Neuronal stem cell (in vitro differentiated cells): ENCODE data around the gene SERGEF.
A peak's percentile ranks its signal among the peaks of the same experiment; 100 is the strongest.

Experiments
- DNase-seq: peaks from one replicate; pipeline ENCODE4 v3.0.0-alpha.2; 2013; ENCODE audit warnings: low spot score
- H2AFZ ChIP-seq: one replicate; pipeline ENCODE4 v1.6.1; 2013; ENCODE audit warnings: mild to moderate bottlenecking, low read length, inconsistent platforms
- H2AK5ac ChIP-seq: 2 replicates; pipeline ENCODE4 v1.6.1; 2013; ENCODE audit warnings: low read depth, mild to moderate bottlenecking, inconsistent platforms, low read length, moderate library complexity, mixed read lengths
- H2BK120ac ChIP-seq: 2 replicates; pipeline ENCODE4 v1.6.1; 2013; ENCODE audit warnings: low read depth, mild to moderate bottlenecking, inconsistent platforms, low read length, moderate library complexity, mixed read lengths
- H2BK12ac ChIP-seq: one replicate; pipeline ENCODE4 v1.6.1; 2013; ENCODE audit warnings: low read length, inconsistent platforms
- H2BK15ac ChIP-seq: 2 replicates; pipeline ENCODE4 v1.6.1; 2013; ENCODE audit warnings: mild to moderate bottlenecking, low read length, inconsistent platforms, mixed read lengths
- H2BK5ac ChIP-seq: one replicate; pipeline ENCODE4 v1.6.1; 2013; ENCODE audit warnings: inconsistent platforms, mild to moderate bottlenecking, low read length, moderate library complexity
- H3K14ac ChIP-seq: one replicate; pipeline ENCODE4 v1.6.1; 2013; ENCODE audit warnings: low read length, inconsistent platforms
- H3K18ac ChIP-seq: 2 replicates; pipeline ENCODE4 v1.6.1; 2013; ENCODE audit warnings: low read length, inconsistent platforms
- H3K23ac ChIP-seq: 2 replicates; pipeline ENCODE4 v1.6.1; 2013; ENCODE audit warnings: low read depth, mild to moderate bottlenecking, mixed read lengths, low read length, inconsistent platforms; ENCODE audit not compliant: poor library complexity
- H3K27ac ChIP-seq: replicated peaks from 3 replicates; pipeline ENCODE4 v1.5.1; 2013; ENCODE audit warnings: low read length, inconsistent platforms
- H3K27me3 ChIP-seq, 3 experiments: 2 replicates each; pipeline ENCODE4 v1.6.1; 2013; ENCODE audit warnings: low read length in 3 of 3, mild to moderate bottlenecking in 2 of 3, inconsistent platforms in 1 of 3, low read depth in 1 of 3, mixed read lengths in 1 of 3, moderate library complexity in 1 of 3; ENCODE audit not compliant: control insufficient read depth in 3 of 3, insufficient read depth in 3 of 3
- H3K36me3 ChIP-seq, 2 donors: replicated peaks in 1 of 2; 2 replicates each; pipeline ENCODE4 v1.6.1; 2013; ENCODE audit warnings: low read length in 2 of 2; ENCODE audit not compliant: control insufficient read depth in 2 of 2, insufficient read depth in 2 of 2
- H3K4ac ChIP-seq: 2 replicates; pipeline ENCODE4 v1.6.1; 2013; ENCODE audit warnings: inconsistent platforms, mild to moderate bottlenecking, low read length, moderate library complexity
- H3K4me1 ChIP-seq, 2 donors: 1 replicate in 1 of 2; 2 replicates in 1 of 2; pipeline ENCODE4 v1.6.1; 2013; ENCODE audit warnings: low read length in 2 of 2, low read depth in 1 of 2; ENCODE audit not compliant: control insufficient read depth in 2 of 2, insufficient read depth in 1 of 2
- H3K4me2 ChIP-seq: one replicate; pipeline ENCODE4 v1.6.1; 2013; ENCODE audit warnings: mild to moderate bottlenecking, low read length, inconsistent platforms; ENCODE audit not compliant: insufficient read depth, poor library complexity, severe bottlenecking
- H3K4me3 ChIP-seq, 2 donors: 2 replicates each; pipeline ENCODE4 v1.5.1; 2013; ENCODE audit warnings: low read length in 2 of 2, mild to moderate bottlenecking in 2 of 2, inconsistent platforms in 1 of 2, moderate library complexity in 1 of 2
- H3K79me1 ChIP-seq: one replicate; pipeline ENCODE4 v1.6.1; 2013; ENCODE audit warnings: low read depth, mild to moderate bottlenecking, inconsistent platforms, low read length, moderate library complexity
- H3K9ac ChIP-seq: one replicate; pipeline ENCODE4 v1.6.1; 2013; ENCODE audit warnings: mild to moderate bottlenecking, low read depth, low read length, inconsistent platforms; ENCODE audit not compliant: poor library complexity
- H3K9me3 ChIP-seq, 2 donors: replicated peaks in 1 of 2; 2 replicates each; pipeline versions ENCODE3 to v1.6.1; 2013; ENCODE audit warnings: low read length in 2 of 2, mild to moderate bottlenecking in 2 of 2, inconsistent platforms in 1 of 2, low read depth in 1 of 2, mixed read lengths in 1 of 2, moderate library complexity in 1 of 2; ENCODE audit not compliant: control insufficient read depth in 2 of 2, insufficient read depth in 1 of 2
- H4K8ac ChIP-seq: one replicate; pipeline ENCODE4 v1.6.1; 2013; ENCODE audit warnings: low read depth, mild to moderate bottlenecking, inconsistent platforms, low read length, moderate library complexity
- H4K91ac ChIP-seq: one replicate; pipeline ENCODE4 v1.6.1; 2013; ENCODE audit warnings: low read length, low read depth, mild to moderate bottlenecking, inconsistent platforms; ENCODE audit not compliant: poor library complexity
- WGBS, 2 donors: extraction: QIAGEN DNeasy Blood & Tissue Kit; methylation state at CpG; one replicate each; pipeline ENCODE4 v1.1.7; 2013; ENCODE audit warnings: missing lambda C conversion rate in 2 of 2, mixed read lengths in 1 of 2; ENCODE audit not compliant: insufficient read length in 2 of 2, insufficient replicate concordance in 1 of 2; ENCODE audit errors: extremely low coverage in 2 of 2; 5-methylcytosine and 5-hydroxymethylcytosine counted together

The SERGEF gene

GRCh38 chr11:17906436-17906835 is 106.4 kb downstream of the SERGEF start:
- Histone ChIP-seq H2BK5ac (no peak overlapping the region), H2BK120ac (no peak overlapping the region), H2AFZ (no peak overlapping the region), H3K4ac (no peak overlapping the region), H3K23ac (no peak overlapping the region), H3K4me2 (peak overlapping the region; percentile 20), H3K27ac (no peak overlapping the region), H2AK5ac (no peak overlapping the region), H3K79me1 (no peaks in the 10 kb centered on the region), H3K9me3 (no peaks in the 10 kb centered on the region), H4K91ac (no peak overlapping the region), H3K18ac (no peak overlapping the region), H3K27me3 (no peaks in the 10 kb centered on the region), H3K4me1 (peaks cover 0 to 5% of the 10 kb centered on the region in 2 donors), H2BK12ac (no peak overlapping the region), H3K14ac (no peak overlapping the region), H3K9ac (no peak overlapping the region), H4K8ac (no peak overlapping the region), H3K36me3 (no peaks in the 10 kb centered on the region), H2BK15ac (no peak overlapping the region), H3K4me3 (no peak overlapping the region)
- no peak for DNase-seq
- WGBS, 2 donors: no CpG with 5 or more reads among the region's 7 CpGs

DNA sequence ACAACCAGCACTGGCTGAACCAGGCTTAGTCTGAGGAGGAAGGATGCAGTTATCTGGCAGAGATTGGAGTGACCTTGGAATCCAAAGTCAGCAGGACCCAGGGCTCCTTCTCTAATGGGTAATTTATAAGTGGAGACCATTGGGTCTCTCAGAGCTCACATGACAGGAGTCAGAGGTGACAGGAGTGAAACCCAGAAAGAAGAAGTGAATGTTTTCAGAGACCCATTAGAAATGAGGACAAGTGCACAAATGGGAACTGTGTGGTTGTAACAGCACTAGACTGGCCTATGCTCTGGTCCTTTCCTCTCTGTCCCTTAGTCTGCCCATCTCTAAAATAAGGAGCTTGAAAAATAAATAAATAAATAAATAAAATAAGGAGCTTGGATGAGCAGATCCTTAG is 107.4 kb downstream of the SERGEF start:
- H3K4me3 ChIP-seq: no peak overlapping the region
- no peak overlapping the region for H3K18ac ChIP-seq
- no peak overlapping the region for H2BK5ac ChIP-seq
- no peak overlapping the region for H3K27ac ChIP-seq
- H3K4me2 ChIP-seq: no peak overlapping the region
- H3K4ac ChIP-seq: no peak overlapping the region
- no peak overlapping the region for H2AFZ ChIP-seq
- H3K27me3 ChIP-seq: no peaks in the 10 kb centered on the region
- H4K91ac ChIP-seq: no peak overlapping the region
- no peaks in the 10 kb centered on the region for H3K36me3 ChIP-seq
- no peaks in the 10 kb centered on the region for H3K79me1 ChIP-seq
- no peak overlapping the region for H4K8ac ChIP-seq
- no peak overlapping the region for H2AK5ac ChIP-seq
- H3K4me1 ChIP-seq: peaks cover 0 to 5% of the 10 kb centered on the region in 2 donors
- no peak overlapping the region for H3K23ac ChIP-seq
- DNase-seq: no peak
- no peak overlapping the region for H2BK120ac ChIP-seq
- no peaks in the 10 kb centered on the region for H3K9me3 ChIP-seq
- H2BK15ac ChIP-seq: no peak overlapping the region
- H3K14ac ChIP-seq: no peak overlapping the region
- H3K9ac ChIP-seq: no peak overlapping the region
- H2BK12ac ChIP-seq: no peak overlapping the region

GRCh38 chr11:17901481-17901880 is 111.4 kb downstream of the SERGEF start:
- Histone ChIP-seq H3K4me3 (no peak overlapping the region), H3K18ac (no peak overlapping the region), H3K4ac (no peak overlapping the region), H2BK12ac (no peak overlapping the region), H3K79me1 (no peaks in the 10 kb centered on the region), H2AFZ (no peak overlapping the region), H3K27me3 (no peaks in the 10 kb centered on the region), H2BK120ac (no peak overlapping the region), H3K4me1 (peaks cover 0 to 4% of the 10 kb centered on the region in 2 donors), H3K4me2 (no peak overlapping the region), H4K91ac (no peak overlapping the region), H3K14ac (no peak overlapping the region), H3K23ac (no peak overlapping the region), H3K9ac (no peak overlapping the region), H2BK5ac (no peak overlapping the region), H2AK5ac (no peak overlapping the region), H2BK15ac (no peak overlapping the region), H4K8ac (no peak overlapping the region), H3K9me3 (no peaks in the 10 kb centered on the region), H3K36me3 (peaks cover 0 to 2% of the 10 kb centered on the region in 2 donors), H3K27ac (no peak overlapping the region)
- DNase-seq: no peak
- no CpG with 5 or more reads among the region's 2 CpGs for WGBS, 2 donors

GRCh38 chr11:17898782-17899181 is 114.1 kb downstream of the SERGEF start:
- Histone ChIP-seq H2BK120ac (no peak overlapping the region), H3K4me2 (no peak overlapping the region), H2BK12ac (no peak overlapping the region), H3K18ac (no peak overlapping the region), H3K9ac (no peak overlapping the region), H4K91ac (no peak overlapping the region), H3K79me1 (no peaks in the 10 kb centered on the region), H3K4me1 (no peaks in the 10 kb centered on the region), H3K27ac (no peak overlapping the region), H2AK5ac (no peak overlapping the region), H3K23ac (no peak overlapping the region), H3K9me3 (no peaks in the 10 kb centered on the region), H2BK5ac (no peak overlapping the region), H4K8ac (no peak overlapping the region), H2AFZ (no peak overlapping the region), H3K4ac (no peak overlapping the region), H3K4me3 (no peak overlapping the region), H3K14ac (no peak overlapping the region), H3K36me3 (peaks cover 0 to 2% of the 10 kb centered on the region in 2 donors), H2BK15ac (no peak overlapping the region), H3K27me3 (no peaks in the 10 kb centered on the region)
- no peak for DNase-seq
- no CpG with 5 or more reads among the region's 3 CpGs for WGBS, 2 donors
